Erythroblast (primary cell): ENCODE measurements around the gene SARDH.

Experiments
- GATA1 ChIP-seq: IDR thresholded peaks from 2 replicates; pipeline ENCODE4 v1.6.1; 2011; ENCODE audit warnings: low read depth, mild to moderate bottlenecking, control low read depth, low read length, moderate library complexity
- POLR2A ChIP-seq: IDR thresholded peaks from 2 replicates; pipeline ENCODE4 v1.6.1; 2011; ENCODE audit warnings: mild to moderate bottlenecking, low read length

- no peak for TF ChIP-seq POLR2A
- no peak for TF ChIP-seq GATA1
Observed at GRCh38 chr9:133731876-133732638, 6.1 kb downstream of the SARDH start.
